T follicular helper cell (primary cell): ENCODE measurements around the gene FBXO11.
"Not testable (repeated sequence)": the region's sequence is repeated elsewhere in the genome, so short reads cannot be mapped to it uniquely, and the experiment has no call there.

ENCODE experiments used
- DNase-seq: peaks from one replicate; pipeline ENCODE4 v3.0.0-alpha.2; 2020; ENCODE audit warnings: low read depth

Gene FBXO11

GRCh38 chr2:47897883-47898731, 8.2 kb downstream of the FBXO11 start:
- no peak for DNase-seq

GRCh38 chr2:47897191-47897882, 9.0 kb downstream of the FBXO11 start:
- not testable (repeated sequence) for DNase-seq

- DNase-seq, result no peak
These were observed 9.8 kb downstream of the FBXO11 start for GRCh38 chr2:47896450-47896968.

- DNase-seq, result no peak
These were observed 12.5 kb downstream of the FBXO11 start for GRCh38 chr2:47893771-47894170.

- DNase-seq, result no peak
These were observed 14.0 kb downstream of the FBXO11 start for GRCh38 chr2:47892338-47892730.

- DNase-seq, result no peak
These were observed 14.6 kb downstream of the FBXO11 start for GRCh38 chr2:47891369-47892337.

- no peak for DNase-seq
These were observed 15.5 kb downstream of the FBXO11 start for GRCh38 chr2:47890711-47891368.

- peak; percentile 21 for DNase-seq
These were observed 17.6 kb downstream of the FBXO11 start for GRCh38 chr2:47888581-47889280.

- DNase-seq, result no peak
These were observed 29.4 kb downstream of the FBXO11 start for GRCh38 chr2:47876912-47877311.

- DNase-seq, result no peak
These were observed 33.4 kb downstream of the FBXO11 start for GRCh38 chr2:47872941-47873340.

GRCh38 chr2:47870641-47871540, 35.4 kb downstream of the FBXO11 start:
- no peak for DNase-seq

- DNase-seq, result no peak
These were observed 36.3 kb downstream of the FBXO11 start for GRCh38 chr2:47869859-47870595.

GRCh38 chr2:47868611-47869352, 37.5 kb downstream of the FBXO11 start:
- no peak for DNase-seq

- DNase-seq, result no peak
These were observed 39.1 kb downstream of the FBXO11 start for GRCh38 chr2:47867205-47867604.

GRCh38 chr2:47864566-47864965, 41.7 kb downstream of the FBXO11 start:
- DNase-seq, result no peak

GRCh38 chr2:47862949-47863348, 43.3 kb downstream of the FBXO11 start:
- DNase-seq, result no peak

- DNase-seq, result not testable (repeated sequence)
These were observed 53.1 kb downstream of the FBXO11 start for GRCh38 chr2:47853067-47853777.

- no peak for DNase-seq
These were observed 56.1 kb downstream of the FBXO11 start for GRCh38 chr2:47850198-47850597.
